ENCODE results near the gene OSBPL8.

OSBPL8 gene

GRCh38 chr12:76348079-76348901 lies 211.3 kb downstream of the OSBPL8 start, which contains the start of gene BBS10:
TSS of gene BBS10 (minus strand) at chr12:76348415. CDS start at chr12:76348358, 57 bp downstream.
- no peaks in the 10 kb centered on the region for H3K36me3 ChIP-seq (ENCODE audit: control insufficient read depth, insufficient read depth, low read length, severe bottlenecking)
- H3K27me3 ChIP-seq (replicated peaks; ENCODE audit: control insufficient read depth, insufficient read depth, low read length): no peaks in the 10 kb centered on the region
- no peaks in the 10 kb centered on the region for H3K9me3 ChIP-seq (ENCODE audit: control insufficient read depth, low read length)
- peak within 1 kb of the TSS; percentile 95 for H3K4me3 ChIP-seq (ENCODE audit: low read length)
- H3K9ac ChIP-seq (ENCODE audit: low read length): peak within 1 kb of the TSS; percentile 94
- H3K4me1 ChIP-seq (ENCODE audit: control insufficient read depth, insufficient read depth, low read length): peaks cover 30% of the 10 kb centered on the region
- DNase-seq (ENCODE audit: low read depth): peak; percentile 94

- Histone ChIP-seq H3K9me3 (ENCODE audit: control insufficient read depth, low read length) (no peaks in the 10 kb centered on the region), H3K4me3 (ENCODE audit: low read length) (peak overlapping the region; percentile 95), H3K27me3 (replicated peaks; ENCODE audit: control insufficient read depth, insufficient read depth, low read length) (no peaks in the 10 kb centered on the region), H3K9ac (ENCODE audit: low read length) (peak overlapping the region; percentile 94), H3K36me3 (ENCODE audit: control insufficient read depth, insufficient read depth, low read length, severe bottlenecking) (no peaks in the 10 kb centered on the region), H3K4me1 (ENCODE audit: control insufficient read depth, insufficient read depth, low read length) (peaks cover 30% of the 10 kb centered on the region)
- DNase-seq (ENCODE audit: low read depth): peak; percentile 80
Measured at GRCh38 chr12:76346798-76347420, 212.7 kb downstream of the OSBPL8 start.

DNA sequence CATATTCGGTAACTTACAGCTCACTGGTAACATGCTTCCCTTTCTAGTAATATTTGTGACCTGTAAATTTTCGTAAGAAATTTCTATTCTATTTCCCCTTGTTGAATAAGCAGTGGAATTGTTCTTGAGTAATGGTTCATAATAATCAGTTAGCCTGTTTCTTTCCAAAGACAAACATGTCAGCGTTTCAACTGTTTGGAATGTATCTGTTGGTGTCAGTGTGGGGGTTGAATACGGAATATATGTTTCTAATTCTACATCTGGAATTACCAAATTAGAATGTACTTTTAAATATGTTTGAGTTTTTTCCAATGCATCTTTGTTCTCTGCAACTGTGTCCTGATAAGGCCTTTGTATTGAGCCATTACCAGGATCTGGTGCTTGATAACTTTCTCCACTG lies 213.3 kb downstream of the OSBPL8 start:
- H3K9ac ChIP-seq (ENCODE audit: low read length): peak overlapping the region; percentile 94
- peak; percentile 24 for DNase-seq (ENCODE audit: low read depth)
- no peak overlapping the region for H3K4me3 ChIP-seq (ENCODE audit: low read length)
- peaks cover 30% of the 10 kb centered on the region for H3K4me1 ChIP-seq (ENCODE audit: control insufficient read depth, insufficient read depth, low read length)
- no peaks in the 10 kb centered on the region for H3K36me3 ChIP-seq (ENCODE audit: control insufficient read depth, insufficient read depth, low read length, severe bottlenecking)
- no peaks in the 10 kb centered on the region for H3K9me3 ChIP-seq (ENCODE audit: control insufficient read depth, low read length)
- H3K27me3 ChIP-seq (replicated peaks; ENCODE audit: control insufficient read depth, insufficient read depth, low read length): no peaks in the 10 kb centered on the region

- Histone ChIP-seq H3K27me3 (replicated peaks; ENCODE audit: control insufficient read depth, insufficient read depth, low read length) (no peaks in the 10 kb centered on the region), H3K36me3 (ENCODE audit: control insufficient read depth, insufficient read depth, low read length, severe bottlenecking) (no peaks in the 10 kb centered on the region), H3K9me3 (ENCODE audit: control insufficient read depth, low read length) (no peaks in the 10 kb centered on the region), H3K4me3 (ENCODE audit: low read length) (no peak overlapping the region), H3K9ac (ENCODE audit: low read length) (peak overlapping the region; percentile 23), H3K4me1 (ENCODE audit: control insufficient read depth, insufficient read depth, low read length) (peaks cover 30% of the 10 kb centered on the region)
- DNase-seq (ENCODE audit: low read depth): no peak
Measured at GRCh38 chr12:76345569-76345968, 214.0 kb downstream of the OSBPL8 start.

- H3K36me3 ChIP-seq (ENCODE audit: control insufficient read depth, insufficient read depth, low read length, severe bottlenecking): no peaks in the 10 kb centered on the region
- H3K4me1 ChIP-seq (ENCODE audit: control insufficient read depth, insufficient read depth, low read length): peaks cover 28% of the 10 kb centered on the region
- H3K9ac ChIP-seq (ENCODE audit: low read length): no peak overlapping the region
- no peaks in the 10 kb centered on the region for H3K9me3 ChIP-seq (ENCODE audit: control insufficient read depth, low read length)
- peak; percentile 21 for DNase-seq (ENCODE audit: low read depth)
- no peaks in the 10 kb centered on the region for H3K27me3 ChIP-seq (replicated peaks; ENCODE audit: control insufficient read depth, insufficient read depth, low read length)
- H3K4me3 ChIP-seq (ENCODE audit: low read length): no peak overlapping the region
Measured at GRCh38 chr12:76341436-76342030, 218.0 kb downstream of the OSBPL8 start.

DNA sequence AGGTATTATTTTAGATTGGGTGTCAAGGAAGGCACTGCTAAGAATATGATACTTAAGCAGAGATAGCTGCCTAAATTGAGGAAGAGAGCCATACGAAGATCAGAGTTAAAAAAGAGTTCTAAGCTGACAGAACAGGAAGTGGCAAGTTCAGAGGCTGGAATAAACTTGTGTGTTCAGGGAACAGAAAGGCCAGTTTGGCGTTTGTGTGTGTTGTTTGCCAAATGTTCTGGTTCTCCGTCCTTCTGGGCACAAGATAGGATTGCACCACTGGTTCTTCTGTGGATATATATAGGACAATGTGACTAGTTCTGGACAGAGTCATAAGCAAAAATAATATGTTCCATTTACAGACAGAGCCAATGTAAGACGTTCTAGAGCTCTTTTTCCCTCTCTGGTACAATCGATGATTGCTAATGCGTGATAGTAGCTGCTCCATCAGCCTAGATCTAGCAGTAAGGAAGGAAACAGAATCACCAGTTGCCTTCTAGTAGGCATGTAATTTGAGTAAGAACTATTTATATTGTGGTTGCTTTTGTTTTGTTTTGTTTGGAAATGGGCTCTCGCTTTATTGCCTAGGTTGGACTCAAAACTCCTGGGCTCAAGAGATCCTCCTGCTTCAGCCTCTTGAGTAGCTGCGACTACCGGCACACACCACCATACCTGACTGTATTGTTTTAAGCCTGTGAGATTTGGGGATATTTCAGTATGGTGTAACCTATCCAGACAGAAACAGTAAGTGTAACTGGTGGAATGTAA lies 218.7 kb downstream of the OSBPL8 start:
- no peak for DNase-seq (ENCODE audit: low read depth)

GRCh38 chr12:76337583-76337982 lies 222.0 kb downstream of the OSBPL8 start:
- Histone ChIP-seq H3K4me1 (ENCODE audit: control insufficient read depth, insufficient read depth, low read length) (peaks cover 13% of the 10 kb centered on the region), H3K9me3 (ENCODE audit: control insufficient read depth, low read length) (no peaks in the 10 kb centered on the region)
- DNase-seq (ENCODE audit: low read depth): peak; percentile 55

More for the DNA sequence above, 218.7 kb downstream of the OSBPL8 start:
- no peak overlapping the region for H3K9ac ChIP-seq (ENCODE audit: low read length)
- H3K9me3 ChIP-seq (ENCODE audit: control insufficient read depth, low read length): no peaks in the 10 kb centered on the region
- no peak overlapping the region for H3K4me3 ChIP-seq (ENCODE audit: low read length)
- no peaks in the 10 kb centered on the region for H3K27me3 ChIP-seq (replicated peaks; ENCODE audit: control insufficient read depth, insufficient read depth, low read length)
- H3K4me1 ChIP-seq (ENCODE audit: control insufficient read depth, insufficient read depth, low read length): peaks cover 21% of the 10 kb centered on the region
- no peaks in the 10 kb centered on the region for H3K36me3 ChIP-seq (ENCODE audit: control insufficient read depth, insufficient read depth, low read length, severe bottlenecking)

DNA sequence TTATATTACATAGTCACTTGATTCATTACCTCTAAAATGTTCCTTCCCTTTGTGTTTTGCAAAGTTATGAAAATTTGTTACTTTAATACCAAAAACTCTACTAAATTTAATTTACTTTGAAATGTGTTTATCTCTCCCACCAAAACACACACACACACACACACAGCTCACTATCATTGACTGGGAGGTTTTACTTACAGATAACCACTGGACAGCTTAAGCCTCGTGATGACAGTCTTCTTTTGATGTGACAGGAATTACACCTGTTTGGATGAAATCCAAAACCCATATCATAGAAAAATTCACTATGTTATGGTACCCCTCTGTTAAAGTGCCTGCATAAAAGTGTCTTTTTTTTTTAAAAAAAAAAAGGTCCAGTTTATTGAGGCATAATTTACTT lies 227.0 kb downstream of the OSBPL8 start:
- no peaks in the 10 kb centered on the region for H3K9me3 ChIP-seq (ENCODE audit: control insufficient read depth, low read length)
- no peak for DNase-seq (ENCODE audit: low read depth)
- no peaks in the 10 kb centered on the region for H3K36me3 ChIP-seq (ENCODE audit: control insufficient read depth, insufficient read depth, low read length, severe bottlenecking)
- H3K27me3 ChIP-seq (replicated peaks; ENCODE audit: control insufficient read depth, insufficient read depth, low read length): no peaks in the 10 kb centered on the region
- H3K4me1 ChIP-seq (ENCODE audit: control insufficient read depth, insufficient read depth, low read length): peaks cover 12% of the 10 kb centered on the region
- H3K4me3 ChIP-seq (ENCODE audit: low read length): no peak overlapping the region
- H3K9ac ChIP-seq (ENCODE audit: low read length): no peak overlapping the region

More at GRCh38 chr12:76337583-76337982, 222.0 kb downstream of the OSBPL8 start:
- Histone ChIP-seq H3K4me3 (ENCODE audit: low read length) (no peak overlapping the region), H3K36me3 (ENCODE audit: control insufficient read depth, insufficient read depth, low read length, severe bottlenecking) (no peaks in the 10 kb centered on the region), H3K9ac (ENCODE audit: low read length) (no peak overlapping the region), H3K27me3 (replicated peaks; ENCODE audit: control insufficient read depth, insufficient read depth, low read length) (no peaks in the 10 kb centered on the region)

DNA sequence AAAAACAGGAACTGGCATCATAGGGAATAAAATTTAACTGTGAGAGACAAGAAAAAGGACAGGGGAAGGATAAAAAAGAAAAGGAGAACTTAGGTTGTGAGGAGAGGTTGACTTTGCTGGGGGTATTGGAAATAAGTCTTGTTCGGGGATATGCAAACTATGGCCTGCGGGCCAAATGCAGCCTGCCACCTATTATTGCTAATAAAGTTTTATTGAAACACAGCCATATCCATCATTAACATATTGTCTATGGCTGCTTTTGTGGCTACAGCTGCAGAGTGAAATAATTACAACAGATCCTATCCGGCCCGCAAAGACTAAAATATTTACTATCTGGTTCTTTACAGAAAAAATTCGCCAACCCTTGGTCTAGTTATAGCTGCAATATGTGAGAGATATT lies 230.0 kb downstream of the OSBPL8 start:
- H3K4me3 ChIP-seq (ENCODE audit: low read length): peak overlapping the region; percentile 11
- H3K9ac ChIP-seq (ENCODE audit: low read length): peak overlapping the region; percentile 19
- H3K36me3 ChIP-seq (ENCODE audit: control insufficient read depth, insufficient read depth, low read length, severe bottlenecking): no peaks in the 10 kb centered on the region
- H3K27me3 ChIP-seq (replicated peaks; ENCODE audit: control insufficient read depth, insufficient read depth, low read length): no peaks in the 10 kb centered on the region
- DNase-seq (ENCODE audit: low read depth): no peak
- no peaks in the 10 kb centered on the region for H3K9me3 ChIP-seq (ENCODE audit: control insufficient read depth, low read length)
- peaks cover 4% of the 10 kb centered on the region for H3K4me1 ChIP-seq (ENCODE audit: control insufficient read depth, insufficient read depth, low read length)

- Histone ChIP-seq H3K4me1 (ENCODE audit: control insufficient read depth, insufficient read depth, low read length) (peaks cover 4% of the 10 kb centered on the region), H3K9ac (ENCODE audit: low read length) (peak overlapping the region; percentile 59), H3K36me3 (ENCODE audit: control insufficient read depth, insufficient read depth, low read length, severe bottlenecking) (no peaks in the 10 kb centered on the region), H3K4me3 (ENCODE audit: low read length) (peak overlapping the region; percentile 11), H3K9me3 (ENCODE audit: control insufficient read depth, low read length) (no peaks in the 10 kb centered on the region), H3K27me3 (replicated peaks; ENCODE audit: control insufficient read depth, insufficient read depth, low read length) (no peaks in the 10 kb centered on the region)
- DNase-seq (ENCODE audit: low read depth): peak; percentile 72
Measured at GRCh38 chr12:76329159-76329558, 230.4 kb downstream of the OSBPL8 start.

All from adipocyte (in vitro differentiated cells).